Spinal cord (tissue), 10 donors: ENCODE data around the gene VSX2. TPM values are rescaled to one million over a fixed set of nuclear protein-coding genes. Genes with fewer than 3 reads are reported as not detected.

ENCODE experiments used
- DNase-seq, 6 donors: peaks; one replicate each; pipeline versions ENCODE4 v3.0.0 to v3.0.0-alpha.2; 2013 to 2015; ENCODE audit warnings: low spot score in 6 of 6, low read depth in 4 of 6
- H3K27ac ChIP-seq: one replicate; pipeline ENCODE4 v1.5.1; 2013; ENCODE audit warnings: low read depth, low read length, control low read depth
- H3K27me3 ChIP-seq: one replicate; pipeline ENCODE4 v1.6.1; 2013; ENCODE audit warnings: low read length; ENCODE audit not compliant: control insufficient read depth, insufficient read depth
- H3K36me3 ChIP-seq: one replicate; pipeline ENCODE4 v1.6.1; 2013; ENCODE audit warnings: low read length; ENCODE audit not compliant: control insufficient read depth, insufficient read depth
- H3K4me1 ChIP-seq: one replicate; pipeline ENCODE4 v1.6.1; 2013; ENCODE audit warnings: low read length; ENCODE audit not compliant: control insufficient read depth, insufficient read depth
- H3K4me3 ChIP-seq: one replicate; pipeline ENCODE4 v1.5.1; 2013; ENCODE audit warnings: low read depth, low read length, control low read depth
- H3K9me3 ChIP-seq: one replicate; pipeline ENCODE4 v1.6.1; 2013; ENCODE audit warnings: low read length; ENCODE audit not compliant: control insufficient read depth, insufficient read depth
- WGBS: methylation state at CpG from one replicate; pipeline ENCODE4 v1.1.5; 2013; ENCODE audit warnings: missing lambda C conversion rate; ENCODE audit not compliant: insufficient coverage; 5-methylcytosine and 5-hydroxymethylcytosine counted together
- polyA plus RNA-seq, 2 donors: library from polyadenylated mRNA; unstranded; fragments of 120-200 nt; gene quantifications; one replicate each; pipeline ENCODE4 v1.2.1, GENCODE V29; 2013; ENCODE audit not compliant: insufficient read length in 2 of 2
- total RNA-seq, 2 donors: library from RNA; depleted of rRNA in 1 of 2; stranded (reverse); fragments of 120-200 nt in 1 of 2; fragments of >200 nt in 1 of 2; gene quantifications; one replicate each; pipeline versions ENCODE4 v1.2.3 to v1.2.4, GENCODE V29; 2013 to 2014
- donor health status: healthy.

The VSX2 gene
- total and polyA plus RNA-seq, 4 donors, result 0.17 to 2.6 (median 0.88) TPM

DNA sequence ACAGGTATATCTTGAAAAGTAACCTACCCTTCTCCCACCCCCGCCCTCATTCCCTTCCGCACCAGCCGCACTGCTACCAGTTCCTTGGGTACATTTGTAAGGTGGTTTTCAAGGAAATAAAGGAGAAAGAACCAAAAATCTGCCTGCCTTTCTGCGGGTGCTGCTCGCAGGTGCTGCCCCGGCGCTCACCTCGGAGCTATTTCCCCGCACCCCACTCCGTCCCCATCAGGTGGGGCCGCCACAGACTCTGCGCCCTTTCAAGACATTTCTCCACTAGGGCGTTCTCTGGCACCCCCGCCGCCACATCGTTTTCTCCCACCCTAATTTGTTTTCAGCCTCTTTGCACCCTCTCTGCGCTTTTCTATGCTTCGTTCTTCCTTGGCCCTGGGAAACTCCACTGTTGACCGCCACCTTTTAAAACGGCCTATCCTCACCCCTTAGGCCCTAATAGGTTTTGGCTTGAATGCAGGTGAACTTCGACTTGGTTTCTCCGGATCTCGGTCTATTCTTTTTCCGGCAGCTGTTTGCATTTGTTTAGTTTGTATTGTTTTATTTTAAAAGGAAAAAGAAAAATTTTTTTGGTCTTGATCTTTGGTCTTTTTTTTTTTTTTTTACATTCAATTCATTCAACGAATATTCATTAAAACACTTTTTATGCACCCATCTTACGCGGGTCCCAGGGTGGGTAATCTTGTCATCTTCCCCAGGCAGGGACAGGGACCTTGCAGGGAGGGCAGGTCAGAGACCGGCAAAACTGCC, 3.0 kb downstream of the VSX2 start:
- Histone ChIP-seq H3K9me3 (no peaks in the 10 kb centered on the region), H3K36me3 (no peaks in the 10 kb centered on the region), H3K4me1 (peaks cover 22% of the 10 kb centered on the region), H3K4me3 (no peak overlapping the region), H3K27ac (no peak overlapping the region), H3K27me3 (peaks cover 100% of the 10 kb centered on the region)
- WGBS, result 1% methylated on average over 16 of the region's 28 CpGs
- peak in 2 of 6 donors; percentile 32 to 42 for DNase-seq

DNA sequence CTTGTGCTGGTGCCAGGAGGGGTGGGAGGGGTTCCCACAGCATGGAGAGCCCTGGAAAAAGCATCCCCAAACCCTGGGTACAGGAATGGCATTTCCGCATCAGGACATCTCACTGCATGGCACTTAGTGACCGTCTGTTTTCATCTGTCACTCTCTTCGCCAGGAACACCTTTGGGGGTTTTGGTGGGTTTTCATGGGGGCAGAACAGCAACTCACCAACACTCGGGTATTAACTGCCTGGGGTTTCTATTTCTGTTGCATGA, 3.5 kb downstream of the VSX2 start:
- WGBS, result 20% methylated on average over 2 of the region's 4 CpGs
- H3K27me3 ChIP-seq, result peaks cover 98% of the 10 kb centered on the region
- H3K36me3 ChIP-seq, result no peaks in the 10 kb centered on the region
- peaks cover 22% of the 10 kb centered on the region for H3K4me1 ChIP-seq
- no peaks in the 10 kb centered on the region for H3K9me3 ChIP-seq
- DNase-seq, result peak in 1 of 6 donors; percentile 28
- no peak overlapping the region for H3K27ac ChIP-seq
- no peak overlapping the region for H3K4me3 ChIP-seq

- no peak overlapping the region for H3K27ac ChIP-seq
- H3K27me3 ChIP-seq, result peaks cover 96% of the 10 kb centered on the region
- WGBS, result 14% methylated on average over 1 of the region's 5 CpGs
- peaks cover 22% of the 10 kb centered on the region for H3K4me1 ChIP-seq
- DNase-seq, result no peak
- H3K4me3 ChIP-seq, result no peak overlapping the region
- H3K36me3 ChIP-seq, result no peaks in the 10 kb centered on the region
- no peaks in the 10 kb centered on the region for H3K9me3 ChIP-seq
Observed at GRCh38 chr14:74243051-74243450, 3.8 kb downstream of the VSX2 start.

GRCh38 chr14:74244115-74244514, 4.9 kb downstream of the VSX2 start:
- DNase-seq, result no peak
- Histone ChIP-seq H3K4me1 (peaks cover 20% of the 10 kb centered on the region), H3K27ac (no peak overlapping the region), H3K27me3 (peaks cover 95% of the 10 kb centered on the region), H3K36me3 (no peaks in the 10 kb centered on the region), H3K4me3 (no peak overlapping the region), H3K9me3 (no peaks in the 10 kb centered on the region)
- 12% methylated on average over 2 of the region's 3 CpGs for WGBS

GRCh38 chr14:74245292-74245691, 6.0 kb downstream of the VSX2 start:
- DNase-seq, result no peak
- H3K4me3 ChIP-seq, result no peak overlapping the region
- peaks cover 13% of the 10 kb centered on the region for H3K4me1 ChIP-seq
- H3K36me3 ChIP-seq, result no peaks in the 10 kb centered on the region
- no peak overlapping the region for H3K27ac ChIP-seq
- no peaks in the 10 kb centered on the region for H3K9me3 ChIP-seq
- peaks cover 83% of the 10 kb centered on the region for H3K27me3 ChIP-seq
- WGBS, result 57% methylated on average over 5 of the region's 7 CpGs

- Histone ChIP-seq H3K27me3 (peaks cover 71% of the 10 kb centered on the region), H3K4me1 (peaks cover 5% of the 10 kb centered on the region), H3K27ac (no peak overlapping the region), H3K9me3 (no peaks in the 10 kb centered on the region), H3K4me3 (no peak overlapping the region), H3K36me3 (no peaks in the 10 kb centered on the region)
- WGBS, result 43% methylated on average over 4 of the region's 8 CpGs
- no peak for DNase-seq
Observed at GRCh38 chr14:74246542-74246941, 7.3 kb downstream of the VSX2 start.

DNA sequence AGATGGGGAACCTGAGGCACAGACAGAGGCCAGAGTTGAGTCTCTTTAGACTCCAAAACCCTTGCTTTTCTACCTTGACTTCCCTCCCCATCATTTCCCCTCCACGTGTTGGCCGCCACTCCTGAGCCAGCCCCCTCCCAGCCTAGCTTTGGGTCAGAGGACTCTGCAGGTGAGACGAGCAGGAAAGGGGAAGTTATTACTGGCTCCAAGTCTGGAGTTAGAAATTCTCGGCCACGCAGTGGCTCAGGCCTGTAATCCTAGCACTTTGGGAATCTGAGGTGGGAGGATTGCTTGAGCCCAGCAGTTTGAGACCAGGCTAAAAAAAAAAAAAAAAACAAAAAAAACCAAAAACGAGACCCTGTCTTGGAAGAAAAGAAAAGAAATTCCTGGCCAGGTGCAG, 8.8 kb downstream of the VSX2 start:
- peaks cover 6% of the 10 kb centered on the region for H3K4me1 ChIP-seq
- no peak for DNase-seq
- H3K27ac ChIP-seq, result no peak overlapping the region
- H3K9me3 ChIP-seq, result no peaks in the 10 kb centered on the region
- no peaks in the 10 kb centered on the region for H3K36me3 ChIP-seq
- peaks cover 60% of the 10 kb centered on the region for H3K27me3 ChIP-seq
- no peak overlapping the region for H3K4me3 ChIP-seq
- WGBS, result no CpG with 5 or more reads among the region's 6 CpGs

GRCh38 chr14:74249433-74250375, 10.5 kb downstream of the VSX2 start:
- H3K4me1 ChIP-seq, result peaks cover 6% of the 10 kb centered on the region
- DNase-seq, result no peak
- H3K27ac ChIP-seq, result no peak overlapping the region
- no peak overlapping the region for H3K4me3 ChIP-seq
- peaks cover 44% of the 10 kb centered on the region for H3K27me3 ChIP-seq
- no peaks in the 10 kb centered on the region for H3K9me3 ChIP-seq
- 97% methylated on average over 4 of the region's 12 CpGs for WGBS
- no peaks in the 10 kb centered on the region for H3K36me3 ChIP-seq

- DNase-seq, result peak in 1 of 6 donors; percentile 40
- H3K9me3 ChIP-seq, result no peaks in the 10 kb centered on the region
- 80% methylated on average over 1 of the region's 3 CpGs for WGBS
- no peaks in the 10 kb centered on the region for H3K36me3 ChIP-seq
- H3K27me3 ChIP-seq, result peaks cover 8% of the 10 kb centered on the region
- H3K27ac ChIP-seq, result no peak overlapping the region
- H3K4me3 ChIP-seq, result no peak overlapping the region
- H3K4me1 ChIP-seq, result peaks cover 24% of the 10 kb centered on the region
Observed at GRCh38 chr14:74255281-74255680, 16.0 kb downstream of the VSX2 start.
